ENCODE data around the gene MED17.

Gene MED17

DNA sequence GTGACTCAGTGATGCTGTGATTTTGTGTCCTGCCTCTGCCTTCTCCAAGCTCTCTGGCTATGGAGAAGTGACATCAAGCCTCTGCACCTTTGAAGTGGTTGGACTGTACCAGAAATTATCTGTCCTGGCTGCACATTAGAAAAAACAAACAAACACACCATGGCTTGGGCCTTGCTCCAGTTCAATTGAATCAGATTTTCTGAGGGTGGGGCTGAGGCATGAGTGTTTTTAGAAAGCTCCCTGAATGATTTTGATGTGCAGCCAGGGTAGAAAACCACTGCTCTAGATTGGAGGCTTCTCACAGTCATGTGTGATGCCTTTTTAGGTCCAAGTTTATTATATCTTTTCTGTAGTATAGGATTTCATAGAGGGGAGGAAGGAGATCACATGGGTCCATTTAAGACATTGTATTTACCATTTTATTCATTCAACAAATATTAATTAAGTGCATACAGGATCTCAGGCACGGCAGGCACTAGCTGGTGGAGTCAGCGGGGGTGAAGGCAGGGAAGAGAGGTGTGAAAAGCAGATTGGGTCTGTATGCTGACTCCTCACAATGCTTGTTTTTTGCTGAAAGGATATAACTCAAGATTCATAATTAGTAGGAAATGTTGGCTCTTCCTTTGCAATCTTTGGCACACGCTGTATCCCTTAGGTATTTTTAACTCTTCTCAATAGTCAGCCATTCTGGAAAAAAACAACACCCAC lies 73.5 kb downstream of the MED17 start:
- TF ChIP-seq, protein P1, sequence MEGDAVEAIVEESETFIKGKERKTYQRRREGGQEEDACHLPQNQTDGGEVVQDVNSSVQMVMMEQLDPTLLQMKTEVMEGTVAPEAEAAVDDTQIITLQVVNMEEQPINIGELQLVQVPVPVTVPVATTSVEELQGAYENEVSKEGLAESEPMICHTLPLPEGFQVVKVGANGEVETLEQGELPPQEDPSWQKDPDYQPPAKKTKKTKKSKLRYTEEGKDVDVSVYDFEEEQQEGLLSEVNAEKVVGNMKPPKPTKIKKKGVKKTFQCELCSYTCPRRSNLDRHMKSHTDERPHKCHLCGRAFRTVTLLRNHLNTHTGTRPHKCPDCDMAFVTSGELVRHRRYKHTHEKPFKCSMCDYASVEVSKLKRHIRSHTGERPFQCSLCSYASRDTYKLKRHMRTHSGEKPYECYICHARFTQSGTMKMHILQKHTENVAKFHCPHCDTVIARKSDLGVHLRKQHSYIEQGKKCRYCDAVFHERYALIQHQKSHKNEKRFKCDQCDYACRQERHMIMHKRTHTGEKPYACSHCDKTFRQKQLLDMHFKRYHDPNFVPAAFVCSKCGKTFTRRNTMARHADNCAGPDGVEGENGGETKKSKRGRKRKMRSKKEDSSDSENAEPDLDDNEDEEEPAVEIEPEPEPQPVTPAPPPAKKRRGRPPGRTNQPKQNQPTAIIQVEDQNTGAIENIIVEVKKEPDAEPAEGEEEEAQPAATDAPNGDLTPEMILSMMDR (IDR thresholded peaks at IDR 0.05; ENCODE audit: control insufficient read depth, extremely low read depth, insufficient read depth), result no peak
- DNase-seq (ENCODE audit: low read depth), result peak; percentile 17

DNA sequence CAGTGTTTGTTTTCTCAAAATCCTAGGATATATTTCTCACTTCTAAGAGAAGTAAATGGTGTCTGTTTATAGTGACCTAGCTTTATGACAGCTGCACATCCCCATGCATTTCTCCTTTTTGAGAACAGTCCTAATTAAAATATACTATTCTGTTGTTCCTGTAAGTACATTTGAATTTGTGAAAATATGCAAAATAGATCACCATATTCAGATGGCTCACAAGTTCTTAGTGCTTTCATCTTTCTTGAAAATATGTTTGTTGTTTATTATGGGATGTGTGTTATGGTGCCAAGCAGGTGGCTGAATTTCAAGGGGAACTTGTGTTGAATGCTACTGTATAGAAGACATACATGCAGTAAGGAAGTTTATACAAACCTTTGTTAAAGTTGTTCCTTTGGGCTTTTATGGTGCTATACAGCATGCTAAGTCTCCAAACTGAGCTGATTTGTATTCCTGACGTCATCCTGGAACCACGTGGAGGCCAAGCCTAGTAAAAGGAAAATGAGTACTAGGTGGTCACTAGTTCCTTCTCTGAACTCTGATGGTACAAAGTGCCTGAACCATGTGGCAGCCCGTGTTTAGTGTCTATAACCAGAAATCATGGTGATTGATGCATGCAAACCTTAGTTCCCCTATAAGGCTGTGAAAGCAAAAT lies 74.2 kb downstream of the MED17 start:
- TF ChIP-seq, protein P1 (IDR thresholded peaks at IDR 0.05; ENCODE audit: control insufficient read depth, extremely low read depth, insufficient read depth), result no peak
- DNase-seq (ENCODE audit: low read depth), result no peak
- H3K4me3 ChIP-seq (ENCODE audit: low read depth, low read length), result no peak overlapping the region

More for the DNA sequence above, 73.5 kb downstream of the MED17 start:
- H3K4me3 ChIP-seq (ENCODE audit: low read depth, low read length), result no peak overlapping the region

DNA sequence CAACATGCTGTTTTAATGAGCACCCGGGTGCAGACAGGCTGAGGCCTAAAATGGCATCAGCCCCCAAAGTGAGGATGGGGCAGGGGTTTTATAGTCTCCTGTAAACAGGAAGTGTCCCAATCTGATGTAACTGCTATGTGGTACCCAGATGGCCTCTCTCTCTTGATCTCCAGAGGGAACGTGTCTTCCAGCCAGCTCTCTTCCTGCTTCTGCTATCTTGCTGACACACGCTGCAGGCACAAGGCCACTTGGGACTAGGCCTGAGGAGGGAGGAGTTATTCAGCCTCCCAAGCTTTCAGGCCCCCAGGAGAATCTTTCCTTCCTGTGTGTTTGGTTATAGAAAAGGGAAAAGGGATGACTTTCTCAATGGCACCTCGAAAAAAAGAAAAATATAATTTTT lies 77.7 kb downstream of the MED17 start:
- H3K4me3 ChIP-seq (ENCODE audit: low read depth, low read length), result no peak overlapping the region
- TF ChIP-seq, protein P1 (IDR thresholded peaks at IDR 0.05; ENCODE audit: control insufficient read depth, extremely low read depth, insufficient read depth), result no peak

More for the DNA sequence above, 77.7 kb downstream of the MED17 start:
- no peak for DNase-seq (ENCODE audit: low read depth)

Measured in LNCaP clone FGC (cell line).